ENCODE results near the gene OSBPL7. TPM values are rescaled to one million over a fixed set of nuclear protein-coding genes. Genes with fewer than 3 reads are reported as not detected.

Gene OSBPL7
- total and polyA plus RNA-seq, 2 donors (not counting 3 experiments of a cell fraction or from before 2014, with no cell fraction given) = 16.2 to 29.1 TPM

- peaks cover 0 to 4% of the 10 kb centered on the region in 2 experiments for H3K36me3 ChIP-seq (ENCODE audit: control insufficient read depth in 2 of 2, extremely low read depth in 1 of 2, insufficient read depth in 2 of 2, low read length in 2 of 2)
- H3K27me3 ChIP-seq (ENCODE audit: control insufficient read depth in 2 of 2, insufficient read depth in 2 of 2, low read length in 2 of 2) = no peaks in the 10 kb centered on the region
- no peak overlapping the region for H3K9ac ChIP-seq (replicated peaks; ENCODE audit: extremely low read depth, insufficient read depth, low read length)
- H3K9me1 ChIP-seq (replicated peaks; ENCODE audit: control insufficient read depth, extremely low read depth, insufficient read depth, low read length) = no peaks in the 10 kb centered on the region
- no peaks in the 10 kb centered on the region for H4K20me1 ChIP-seq (replicated peaks; ENCODE audit: control insufficient read depth, extremely low read depth, insufficient read depth, low read length)
- H3K79me2 ChIP-seq (ENCODE audit: control insufficient read depth, insufficient read depth, low read length) = no peaks in the 10 kb centered on the region
- dilution Hi-C loops (cut with MboI; ENCODE audit: extremely low pct_ligation_motif_present, low sequenced_read_pairs) = no loop called here
- no TSS peak for BruUV-seq (replicated peaks)
- H3K27ac ChIP-seq (ENCODE audit: insufficient read depth, low read depth, low read length) = no peak overlapping the region
- ChIA-PET CTCF (interaction anchor here (3.3 kb wide), 1 partner anchor 52 kb away, joined by 162 read pairs; no protein-coding TSS in a partner anchor), POLR2A (no interaction called here)
- DNase-seq (ENCODE audit: low read depth, low spot score) = no peak
- FAIRE-seq = no peak
- intact Hi-C loops (cut with micrococcal nuclease) = no loop called here
- no peak overlapping the region for H2AFZ ChIP-seq (ENCODE audit: low read depth, low read length)
- no peaks in the 10 kb centered on the region for H3K9me3 ChIP-seq (replicated peaks; ENCODE audit: control insufficient read depth, insufficient read depth, low read length)
- TF ChIP-seq FOS (IDR thresholded peaks at IDR 0.05; ENCODE audit: borderline replicate concordance, insufficient read depth, low read length) = no peak
- TF ChIP-seq MYC (IDR thresholded peaks at IDR 0.05; ENCODE audit: low read depth, low read length) = no peak
- TF ChIP-seq EZH2 (IDR thresholded peaks at IDR 0.05; ENCODE audit: borderline replicate concordance, low read depth, low read length, severe bottlenecking) = no peak
- no peak for TF ChIP-seq POLR2AphosphoS5 (IDR thresholded peaks at IDR 0.05; ENCODE audit: insufficient read depth, low read depth, low read length)
- TF ChIP-seq MAX (IDR thresholded peaks at IDR 0.05; ENCODE audit: insufficient read depth, insufficient read length) = no peak
- TF ChIP-seq CTCF (IDR thresholded peaks at IDR 0.05; ENCODE audit: extremely low read depth in 1 of 2, insufficient read depth in 1 of 2, low read depth in 1 of 2, low read length in 2 of 2) = no peak
- no peak for TF ChIP-seq POLR2A (IDR thresholded peaks at IDR 0.05; ENCODE audit: low read depth, low read length)
- TF ChIP-seq GATA2 (IDR thresholded peaks at IDR 0.05; ENCODE audit: insufficient read depth, insufficient read length, low read depth, low read length) = no peak
- TF ChIP-seq JUN (IDR thresholded peaks at IDR 0.05; ENCODE audit: borderline replicate concordance, insufficient read depth, insufficient read length, low read depth) = no peak
- H3K4me3 ChIP-seq (replicated peaks in 1 of 3; ENCODE audit: insufficient read depth in 1 of 3, low read depth in 1 of 3, low read length in 3 of 3) = no peak overlapping the region
- peaks cover 17% of the 10 kb centered on the region for H3K4me1 ChIP-seq (ENCODE audit: control insufficient read depth, extremely low read depth, insufficient read depth, low read length)
- no peak overlapping the region for H3K4me2 ChIP-seq (ENCODE audit: insufficient read depth, low read length)
Measured at GRCh38 chr17:47839071-47839470, 17.5 kb upstream of the OSBPL7 start.
